NCI-H2107 treated with DMSO at 0.1 percent for 48 hours (cell line): ENCODE data around the gene CTBP1.

Experiments
- DNase-seq: peaks from one replicate; lab custom pipeline; 2025; ENCODE audit not compliant: unreplicated experiment; lab: John Stamatoyannopoulos, UW

Gene CTBP1

GRCh38 chr4:1164444-1164843 is 84.5 kb downstream of the CTBP1 start:
- DNase-seq: no peak

- DNase-seq: no peak
Measured at GRCh38 chr4:1164040-1164439, 84.9 kb downstream of the CTBP1 start.
